Left renal pelvis (tissue), 4 donors: Measurements from ENCODE around the gene FTCD. TPM values are rescaled to one million over a fixed set of nuclear protein-coding genes. Genes with fewer than 3 reads are reported as not detected.
A peak's percentile ranks its signal among the peaks of the same experiment; 100 is the strongest.
"Not testable (repeated sequence)": the region's sequence is repeated elsewhere in the genome, so short reads cannot be mapped to it uniquely, and the experiment has no call there.

Experiments
- DNase-seq, 4 donors: peaks; one replicate each; pipeline ENCODE4 v3.0.0-alpha.2; 2013; ENCODE audit warnings: low read depth in 4 of 4, low spot score in 3 of 4
- polyA plus RNA-seq, 4 donors: library from polyadenylated mRNA; unstranded; fragments of 120-200 nt; gene quantifications; one replicate each; pipeline ENCODE4 v1.2.1, GENCODE V29; 2013; ENCODE audit not compliant: insufficient read length in 4 of 4

Gene FTCD
- polyA plus RNA-seq, 4 donors, result 2.9 to 46.9 (median 21.8) TPM

DNA sequence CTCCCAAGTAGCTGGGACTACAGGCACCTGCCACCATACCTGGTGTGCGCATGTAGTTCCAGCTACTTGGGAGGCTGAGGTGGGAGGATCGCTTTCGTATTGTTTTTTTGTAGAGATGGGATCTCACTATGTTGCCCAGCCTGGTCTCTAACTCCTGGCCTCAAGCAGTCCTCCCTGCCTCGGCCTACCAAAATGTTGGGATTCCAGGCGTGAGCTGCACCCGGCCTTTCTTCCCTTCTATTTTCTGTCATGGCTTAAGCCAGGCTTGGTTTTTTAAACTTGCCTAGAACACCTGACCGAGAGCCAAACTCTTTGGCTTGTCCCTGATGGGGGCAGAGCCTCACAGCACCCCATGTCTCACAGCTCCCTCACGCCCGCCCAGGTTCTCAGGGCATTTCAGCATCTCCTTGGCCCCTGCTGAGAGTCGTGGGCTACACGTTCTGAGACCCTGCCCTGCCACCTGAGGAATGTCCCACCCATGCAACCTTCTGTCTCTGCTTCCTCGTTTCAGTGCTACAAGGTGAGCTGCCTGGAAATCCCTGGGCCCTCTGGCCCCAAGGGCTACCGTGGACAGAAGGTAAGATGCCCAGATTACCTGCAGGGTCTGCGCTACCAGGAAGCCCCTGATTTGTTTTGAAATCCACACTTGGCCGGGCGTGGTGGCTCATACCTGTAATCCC is 41.7 kb downstream of the FTCD start:
- no peak for DNase-seq

DNA sequence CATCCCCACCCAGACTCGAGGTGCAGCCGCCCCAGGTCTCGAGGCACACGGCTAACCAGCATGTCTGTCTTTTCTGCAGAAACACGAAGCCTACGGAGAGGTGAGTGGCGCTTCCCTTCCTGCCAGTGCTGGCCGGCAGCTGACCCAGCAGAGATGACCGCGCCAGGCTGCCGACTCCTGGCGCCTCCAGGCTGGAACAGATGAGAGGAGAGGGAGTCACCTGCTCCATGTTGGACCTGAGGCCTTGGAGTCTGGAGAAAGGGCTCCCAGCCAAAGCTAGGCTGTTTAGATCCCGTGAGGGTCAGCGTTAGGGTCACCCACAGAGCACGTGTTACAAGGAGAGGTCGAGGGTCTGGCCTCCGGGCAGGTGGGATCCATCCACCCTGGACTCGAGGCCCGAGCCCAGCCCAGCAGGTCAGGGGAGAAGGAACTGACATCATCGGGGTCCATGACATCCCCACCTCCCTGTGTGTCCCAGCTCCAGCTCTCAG is 42.6 kb downstream of the FTCD start:
- no peak for DNase-seq

DNA sequence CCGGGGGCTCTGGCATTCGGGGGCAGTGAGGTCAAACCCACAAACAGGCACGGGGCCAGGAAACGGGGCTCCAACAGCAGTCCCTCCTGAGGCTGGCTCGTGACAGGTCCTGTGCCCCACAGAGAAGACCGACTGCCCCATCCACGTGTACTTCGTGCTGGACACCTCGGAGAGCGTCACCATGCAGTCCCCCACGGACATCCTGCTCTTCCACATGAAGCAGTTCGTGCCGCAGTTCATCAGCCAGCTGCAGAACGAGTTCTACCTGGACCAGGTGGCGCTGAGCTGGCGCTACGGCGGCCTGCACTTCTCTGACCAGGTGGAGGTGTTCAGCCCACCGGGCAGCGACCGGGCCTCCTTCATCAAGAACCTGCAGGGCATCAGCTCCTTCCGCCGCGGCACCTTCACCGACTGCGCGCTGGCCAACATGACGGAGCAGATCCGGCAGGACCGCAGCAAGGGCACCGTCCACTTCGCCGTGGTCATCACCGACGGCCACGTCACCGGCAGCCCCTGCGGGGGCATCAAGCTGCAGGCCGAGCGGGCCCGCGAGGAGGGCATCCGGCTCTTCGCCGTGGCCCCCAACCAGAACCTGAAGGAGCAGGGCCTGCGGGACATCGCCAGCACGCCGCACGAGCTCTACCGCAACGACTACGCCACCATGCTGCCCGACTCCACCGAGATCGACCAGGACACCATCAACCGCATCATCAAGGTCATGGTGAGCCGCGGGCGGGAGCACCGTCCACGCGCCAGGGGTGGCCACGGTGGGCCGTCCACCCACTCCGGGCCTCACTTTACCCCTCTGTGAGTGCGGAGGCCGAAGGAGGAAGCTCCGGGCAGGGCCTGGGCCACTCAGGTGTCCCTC is 43.3 kb downstream of the FTCD start:
- no peak for DNase-seq

DNA sequence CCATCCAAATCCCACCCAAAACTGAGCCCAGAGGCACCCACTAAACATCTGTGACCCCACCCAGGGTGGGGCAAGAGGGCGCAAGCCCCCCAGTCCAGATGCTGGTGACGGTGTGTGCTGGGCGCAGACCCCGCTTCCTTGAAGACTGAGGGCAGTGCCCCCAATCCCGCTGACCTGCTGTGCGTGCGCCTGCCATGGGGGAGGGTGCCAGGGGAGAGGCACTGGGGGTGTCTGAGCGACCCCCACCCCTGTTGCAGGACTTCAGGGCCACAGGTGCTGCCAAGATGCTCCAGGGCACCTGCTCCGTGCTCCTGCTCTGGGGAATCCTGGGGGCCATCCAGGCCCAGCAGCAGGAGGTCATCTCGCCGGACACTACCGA is 44.2 kb downstream of the FTCD start:
- no peak for DNase-seq

DNA sequence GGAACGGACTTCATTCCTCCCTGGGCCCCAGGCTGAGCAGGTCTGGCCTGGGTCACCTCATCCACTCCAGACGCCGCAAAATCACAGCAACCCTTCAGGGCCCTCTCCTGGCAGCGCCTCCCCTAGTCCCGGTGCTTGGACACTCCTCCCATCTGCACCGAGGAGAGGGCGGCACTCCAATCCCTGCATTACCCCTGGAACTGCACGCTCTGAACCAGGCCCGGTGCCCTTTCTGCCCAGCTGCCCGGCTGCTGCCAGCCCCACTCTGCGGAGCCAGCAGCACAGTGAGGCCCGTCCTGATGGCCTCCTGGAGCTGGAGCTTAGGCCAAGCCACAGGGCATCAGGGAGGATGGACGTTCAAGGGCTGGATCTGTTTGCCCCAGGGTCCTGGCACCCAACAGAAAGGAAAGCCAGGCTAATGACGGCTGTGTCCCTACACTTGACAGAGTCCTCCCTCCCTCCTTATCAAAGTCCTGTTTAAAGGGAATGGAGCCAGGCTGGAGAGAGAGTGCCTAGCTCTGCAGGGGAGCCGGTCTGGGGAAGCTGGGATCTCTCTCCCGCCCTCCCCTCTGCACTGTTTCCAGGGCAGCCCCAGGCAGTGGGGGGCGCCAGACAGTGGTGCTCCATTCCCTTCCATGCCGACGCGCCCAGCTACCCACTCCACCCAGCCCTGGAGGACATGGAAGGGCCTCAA is 44.7 kb downstream of the FTCD start:
- DNase-seq, result no peak

DNA sequence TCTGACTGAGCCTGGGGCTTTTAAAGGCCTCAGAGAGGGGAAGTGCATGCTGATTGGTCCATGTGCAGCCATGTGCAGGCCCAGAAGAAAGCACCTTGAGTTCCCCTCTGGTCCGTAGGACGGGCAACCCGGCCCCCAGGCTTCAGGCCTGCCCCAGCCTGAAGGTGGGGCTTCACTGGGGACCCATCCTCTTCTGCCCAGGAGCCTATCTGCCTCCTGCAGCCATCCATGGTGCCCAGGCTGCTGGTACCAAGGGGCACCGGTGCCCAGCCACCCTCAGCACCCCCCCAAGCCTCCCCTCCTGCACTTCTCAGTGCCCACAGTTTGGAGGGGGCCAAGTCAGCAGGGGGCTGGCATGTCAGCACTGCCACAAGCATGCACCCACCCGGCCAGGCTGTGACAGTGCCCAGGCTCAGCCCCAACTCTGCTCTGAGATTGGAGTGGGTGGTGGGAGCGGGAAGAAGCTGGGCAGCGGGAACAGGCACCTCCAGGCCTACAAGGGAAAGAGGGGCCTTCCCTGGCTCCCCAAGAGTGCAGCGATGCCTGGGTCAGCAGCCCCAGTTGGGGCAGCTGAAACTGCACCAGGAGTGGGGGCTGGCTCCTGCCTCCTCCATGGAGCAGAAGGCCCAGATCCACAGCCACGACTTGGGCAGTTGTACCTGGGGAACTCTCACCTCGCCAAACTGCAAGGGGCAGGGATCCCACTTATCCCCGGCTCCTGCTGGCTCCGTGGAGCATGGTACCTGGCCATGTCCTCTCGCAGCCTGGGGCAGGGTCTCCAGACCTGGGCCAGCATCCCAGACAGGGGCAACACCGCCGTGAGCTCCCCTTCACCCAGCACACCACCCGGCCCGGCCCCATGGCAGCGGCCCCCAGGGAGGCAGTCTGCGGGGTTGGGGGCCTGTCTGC is 45.8 kb downstream of the FTCD start:
- no peak for DNase-seq

DNA sequence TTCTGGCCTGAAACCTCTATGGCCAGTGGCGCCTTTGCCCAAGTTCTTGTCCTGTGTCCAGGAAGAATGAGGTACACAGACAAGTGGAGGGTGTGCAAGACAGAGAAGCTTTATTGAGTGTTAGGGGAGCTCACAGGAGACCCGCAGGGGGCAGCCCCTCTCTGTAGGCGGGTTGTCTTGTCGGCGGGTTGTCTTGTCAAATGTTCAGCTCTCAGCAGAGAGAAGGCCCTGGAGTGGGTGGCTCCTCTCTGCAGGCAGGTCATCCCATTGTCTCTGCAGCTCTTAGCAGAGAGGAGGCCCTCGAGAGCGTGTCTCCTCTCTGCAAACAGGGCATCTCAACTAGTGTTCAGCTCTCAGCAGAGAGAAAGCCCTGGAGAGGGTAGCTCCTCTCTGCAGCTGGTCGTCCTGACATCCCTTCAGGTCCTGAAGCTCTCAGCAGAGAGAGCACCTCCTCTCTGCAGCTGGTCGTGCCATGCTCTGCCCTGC is 46.5 kb downstream of the FTCD start:
- DNase-seq, result no peak

DNA sequence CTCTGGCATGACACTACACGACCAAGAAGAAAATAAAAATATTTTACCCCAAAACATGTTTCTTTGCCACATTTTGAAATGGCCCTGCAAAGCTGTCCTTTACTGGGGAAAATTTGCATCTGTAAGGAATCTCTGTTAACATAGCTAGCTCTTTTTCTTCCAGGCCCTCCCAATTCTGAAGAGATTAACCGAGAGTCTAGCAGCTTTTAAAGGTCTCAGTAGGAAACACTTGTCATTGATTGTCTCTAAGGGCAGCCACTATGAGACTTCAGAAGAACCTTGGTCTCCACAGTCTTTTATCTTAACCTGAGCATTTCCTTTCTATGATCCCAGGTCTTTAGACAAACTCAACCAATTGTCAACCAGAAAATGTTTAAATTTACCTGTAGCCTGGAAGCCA is 48.0 kb downstream of the FTCD start:
- DNase-seq, result not testable (repeated sequence)

DNA sequence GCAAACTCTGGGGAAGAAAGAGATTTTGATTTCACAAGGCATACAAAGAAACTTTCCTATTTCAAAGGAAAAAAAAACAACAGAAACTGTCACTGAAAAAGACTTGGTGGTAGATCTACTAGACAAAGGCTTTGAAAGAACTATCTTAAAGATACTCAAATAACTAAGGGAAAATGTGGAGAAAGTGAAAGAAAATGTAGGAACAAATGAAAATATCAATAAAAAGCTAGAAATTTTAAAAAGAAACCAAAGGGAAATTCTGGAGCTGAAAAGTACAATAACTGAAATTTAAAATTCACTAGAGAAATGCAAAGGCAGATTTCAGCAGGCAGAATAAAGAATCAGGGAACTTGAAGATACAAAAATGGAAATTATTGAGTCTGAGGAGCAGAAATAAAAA is 51.3 kb downstream of the FTCD start:
- DNase-seq, result no peak

DNA sequence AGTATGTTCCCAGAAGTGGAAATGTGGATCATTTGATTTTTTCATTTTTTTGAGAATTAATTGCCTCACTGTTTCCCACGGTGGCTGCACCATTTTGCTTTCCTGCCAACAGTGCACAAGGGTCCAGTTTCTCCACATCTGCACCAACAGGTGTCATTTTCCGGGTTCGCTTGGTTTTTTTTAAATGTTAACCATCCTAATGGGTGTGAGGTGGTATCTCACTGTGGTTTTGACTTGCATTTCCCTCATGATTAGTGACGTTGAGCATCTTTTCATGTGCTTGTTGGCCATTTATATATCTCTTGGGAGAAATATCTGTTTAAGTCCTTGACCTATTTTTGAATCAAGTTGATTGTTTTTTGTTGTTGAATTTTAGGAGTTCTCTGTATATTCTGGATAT is 54.5 kb downstream of the FTCD start:
- DNase-seq, result no peak

DNA sequence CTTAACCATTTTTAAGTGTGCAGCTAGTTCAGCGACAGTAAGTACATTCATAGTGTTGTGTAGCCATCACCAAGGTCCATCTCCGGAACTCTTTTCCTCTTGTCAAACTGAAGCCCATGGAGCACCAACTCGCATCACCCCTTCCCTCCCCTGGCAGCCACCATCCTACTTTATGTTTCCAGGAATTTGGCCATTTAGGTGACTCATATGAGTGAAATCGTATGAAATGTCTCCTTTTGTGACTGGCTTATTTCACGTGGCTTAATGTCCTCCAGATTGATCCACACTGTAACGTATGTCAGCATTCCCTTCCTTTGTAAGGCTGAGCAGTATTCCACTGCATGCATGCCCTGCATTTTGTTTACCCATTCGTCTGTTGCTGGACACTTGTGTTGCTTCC is 55.0 kb downstream of the FTCD start:
- DNase-seq, result no peak

DNA sequence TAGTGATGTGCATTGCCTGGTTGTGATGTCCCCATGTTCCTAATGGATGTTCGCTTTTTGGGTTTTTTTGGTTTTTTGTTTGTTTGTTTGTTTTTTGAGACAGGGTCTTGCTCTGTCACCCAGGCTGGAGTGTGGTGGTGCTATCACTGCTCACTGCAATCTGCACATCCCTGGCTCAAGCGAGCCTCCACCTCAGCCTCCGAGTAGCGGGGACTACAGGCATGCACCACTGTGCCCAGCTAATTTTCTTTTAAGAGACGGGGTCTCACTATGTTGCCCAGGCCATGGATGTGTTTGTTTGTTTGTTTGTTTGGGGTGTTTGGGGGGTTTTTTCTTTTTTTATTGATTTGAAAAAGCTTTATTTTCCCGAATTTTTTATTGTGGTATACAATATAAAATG is 55.4 kb downstream of the FTCD start:
- DNase-seq, result no peak

DNA sequence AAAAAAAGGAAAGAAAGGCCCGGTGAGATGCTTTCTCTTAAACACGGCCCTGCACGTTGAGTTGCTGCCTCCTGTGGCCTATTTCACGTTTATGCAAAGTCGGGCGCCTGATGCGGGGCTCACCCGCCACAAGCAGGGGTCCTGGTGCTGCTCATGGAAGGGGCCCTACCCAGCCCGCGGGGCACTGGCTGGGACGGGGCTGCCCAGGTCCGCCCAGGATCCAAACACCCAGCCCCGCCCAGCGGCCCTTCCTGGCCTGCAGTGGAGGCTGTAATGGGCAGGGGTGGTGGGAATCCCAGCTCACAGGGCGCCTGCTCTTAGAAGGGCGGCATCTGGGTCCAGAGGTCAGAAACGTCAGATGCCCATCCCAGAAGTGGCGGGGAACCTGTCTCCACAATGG is 55.9 kb downstream of the FTCD start:
- no peak for DNase-seq

DNA sequence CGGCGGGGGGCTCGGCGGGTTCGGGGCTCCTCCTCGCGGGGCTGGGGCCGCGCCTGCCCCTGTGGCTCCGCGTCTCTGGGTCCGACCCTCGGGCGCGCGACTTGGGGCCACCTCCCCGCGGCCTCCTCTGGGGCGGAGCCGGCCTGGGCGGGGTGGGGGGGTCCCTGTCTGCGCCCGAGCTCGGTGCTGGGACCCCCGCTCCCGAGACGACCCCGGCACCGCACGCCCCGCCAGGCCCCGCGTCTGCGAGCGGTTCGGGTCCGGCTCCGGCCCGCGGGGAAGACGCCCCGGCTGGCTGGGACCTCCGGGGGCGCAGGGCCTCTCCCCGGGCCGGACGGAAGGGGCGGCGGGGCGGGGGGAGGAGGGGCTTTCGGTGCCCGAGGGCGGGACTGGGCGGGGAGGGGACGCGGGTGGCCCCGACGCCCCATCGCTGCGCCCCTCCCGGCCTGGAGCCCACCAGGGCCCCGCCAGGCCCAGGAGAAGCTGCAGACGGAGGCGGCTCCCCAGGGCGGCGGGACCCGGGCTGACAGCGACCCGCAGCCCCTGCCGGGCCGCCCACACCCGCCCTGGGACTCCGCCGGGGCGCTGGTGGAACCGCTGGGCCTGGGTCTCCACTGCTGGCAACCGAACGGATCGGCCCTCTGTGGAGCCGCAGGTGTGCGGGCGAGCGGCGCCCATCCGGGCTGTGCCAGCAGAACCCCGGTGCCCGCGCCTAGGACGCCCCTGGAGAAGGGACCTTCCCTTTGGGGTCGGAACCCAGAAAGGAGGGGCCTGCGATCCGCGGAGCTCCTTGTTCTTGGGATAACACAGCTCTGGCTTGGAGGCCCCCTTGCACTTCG is 56.9 kb downstream of the FTCD start:
- DNase-seq, result no peak

DNA sequence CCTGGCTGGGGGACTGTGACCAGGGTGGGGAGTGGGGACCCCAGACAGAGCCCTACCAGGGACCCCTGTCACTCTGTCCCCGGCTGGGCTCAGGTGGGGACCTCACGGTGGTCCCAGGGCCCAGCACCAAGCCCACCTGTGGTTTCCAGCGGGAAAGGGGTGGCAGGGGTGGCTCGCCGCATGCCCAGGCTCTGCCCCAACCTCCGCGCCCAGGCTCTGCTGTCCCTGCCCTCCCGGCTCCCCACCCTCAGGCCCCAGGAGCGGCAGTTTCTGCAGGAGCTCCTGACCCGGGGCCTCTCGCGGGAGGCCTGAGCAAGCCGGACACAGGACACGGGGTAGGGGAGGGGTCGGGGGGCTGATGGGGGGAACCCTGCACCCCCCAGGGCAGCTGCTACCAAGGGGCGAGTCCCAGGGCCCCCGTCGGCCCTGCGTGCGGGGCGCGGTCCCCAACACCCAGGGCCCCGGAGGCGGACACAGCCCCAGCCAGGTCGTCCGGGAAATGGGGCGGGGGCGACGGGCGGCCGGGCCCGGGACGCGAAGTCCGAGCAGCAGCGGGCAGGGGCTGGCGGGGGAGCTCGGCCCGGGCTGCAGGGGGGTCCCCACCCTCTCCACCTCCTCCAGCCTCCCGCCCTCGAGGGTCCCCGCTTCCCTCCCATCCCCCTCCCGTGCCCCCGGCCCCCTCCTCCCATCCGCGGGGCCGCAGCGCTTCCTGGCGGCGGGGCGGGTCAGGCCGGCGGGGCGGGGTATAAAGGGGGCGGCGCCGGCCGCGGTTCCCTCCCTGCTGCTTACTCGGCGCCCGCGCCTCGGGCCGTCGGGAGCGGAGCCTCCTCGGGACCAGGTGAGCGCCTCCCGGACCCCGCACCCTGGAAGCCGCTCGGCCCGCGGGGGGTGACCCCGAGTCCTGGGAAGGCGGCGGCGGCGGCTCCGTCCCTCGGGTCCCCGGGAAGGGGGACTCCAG is 57.8 kb downstream of the FTCD start, which contains the start of gene COL6A2:
Gene COL6A2 (plus strand): TSS at position 777 of the 958 bp plus-strand sequence.
- peak in 1 of 4 donors; percentile 47 for DNase-seq

DNA sequence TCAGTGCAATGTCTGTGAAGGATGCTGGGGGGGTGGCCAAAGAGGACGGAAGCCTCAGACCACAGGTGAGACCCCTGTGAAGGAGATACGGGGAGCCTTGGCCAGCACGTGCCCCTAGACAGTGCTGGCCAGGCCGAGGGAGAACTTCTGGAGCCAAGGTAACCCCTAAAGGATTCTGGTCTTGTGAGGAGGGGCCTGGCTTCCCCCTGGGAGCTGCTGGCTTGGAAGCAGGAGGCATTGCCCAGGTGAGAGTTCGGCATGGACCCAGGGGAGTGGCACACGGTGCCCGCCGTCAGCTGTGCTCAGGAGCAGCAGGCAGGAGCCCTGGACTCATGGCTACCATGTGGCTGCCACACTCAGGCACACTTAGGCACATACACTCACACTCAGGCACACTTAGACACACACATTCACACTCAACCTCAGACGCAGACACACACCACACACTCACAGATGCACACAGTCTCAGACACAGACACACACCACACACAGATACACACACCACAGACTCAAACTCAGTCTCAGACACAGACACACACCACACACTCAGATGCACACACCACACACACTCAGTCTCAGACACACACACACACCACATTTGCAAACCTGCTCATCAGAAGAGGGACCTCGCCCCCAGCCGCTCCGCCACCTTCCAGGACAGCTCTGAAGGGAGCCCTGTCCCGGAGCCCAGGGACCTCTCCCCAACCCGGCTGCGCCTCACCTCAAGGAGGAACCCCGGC is 58.6 kb downstream of the FTCD start:
- DNase-seq, result no peak

DNA sequence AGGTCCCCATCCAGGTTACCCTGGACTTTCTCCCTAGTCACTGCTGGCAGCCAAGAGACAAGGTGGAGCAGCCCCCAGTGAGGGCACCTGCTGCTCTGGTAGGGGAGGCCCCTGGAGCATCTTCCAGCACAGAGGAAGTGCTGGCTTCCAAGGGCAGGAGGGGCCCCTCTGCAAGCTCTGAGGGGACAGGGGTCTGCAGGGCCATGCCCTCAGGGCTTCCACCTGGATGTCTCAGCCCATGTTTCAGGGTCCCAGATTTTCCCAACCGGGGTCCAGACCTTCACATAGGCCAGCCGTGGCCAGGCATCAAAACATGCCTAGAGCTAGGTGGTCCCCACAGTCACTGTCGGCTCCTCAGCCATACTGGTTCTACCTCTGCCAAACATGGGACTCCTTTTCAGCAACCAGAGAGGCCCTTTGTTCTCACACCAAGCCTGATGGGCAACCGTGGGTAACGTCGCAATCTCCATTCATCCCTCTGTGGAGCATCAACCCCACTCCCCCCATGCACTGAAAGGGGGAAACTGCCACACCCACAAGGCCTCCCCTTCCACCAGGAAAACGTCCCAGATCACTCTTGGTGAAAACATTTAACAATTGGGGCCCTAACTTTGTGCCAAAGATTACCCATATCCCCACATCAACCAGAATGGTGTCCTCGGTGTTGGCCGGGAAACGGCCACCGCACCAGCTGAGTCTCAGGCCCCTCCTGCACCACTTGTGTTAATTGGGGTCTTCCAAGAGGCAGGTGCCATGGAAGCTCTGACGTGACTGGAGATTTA is 59.4 kb downstream of the FTCD start:
- no peak for DNase-seq
